Neutrophil (primary cell): ENCODE measurements around the gene MID1.

ENCODE experiments used
- H3K27ac ChIP-seq: fragments of 200-600 bp; sonication (generic); 2 replicates; pipeline ENCODE4 v1.5.1; 2016; ENCODE audit warnings: mild to moderate bottlenecking, moderate library complexity
- H3K27me3 ChIP-seq: fragments of 200-600 bp; sonication (generic); 2 replicates; pipeline ENCODE4 v1.6.0; 2016; ENCODE audit warnings: mild to moderate bottlenecking
- H3K36me3 ChIP-seq: fragments of 200-600 bp; sonication (generic); 2 replicates; pipeline ENCODE4 v1.5.1; 2017
- H3K4me1 ChIP-seq, 2 experiments: fragments of 200-600 bp in 1 of 2; sonication (generic) in 1 of 2; 1 replicate in 1 of 2; 2 replicates in 1 of 2; pipeline versions ENCODE4 v1.5.1 to v1.6.1; 2013 to 2016; ENCODE audit warnings: low read depth in 1 of 2, low read length in 1 of 2, mild to moderate bottlenecking in 1 of 2, moderate library complexity in 1 of 2; ENCODE audit not compliant: control insufficient read depth in 1 of 2, insufficient read depth in 1 of 2
- H3K4me3 ChIP-seq, 2 experiments: fragments of 200-600 bp in 1 of 2; sonication (generic) in 1 of 2; 1 replicate in 1 of 2; 2 replicates in 1 of 2; pipeline ENCODE4 v1.5.1; 2013 to 2016; ENCODE audit warnings: low read depth in 1 of 2, low read length in 1 of 2, mild to moderate bottlenecking in 1 of 2, moderate library complexity in 1 of 2
- H3K9me3 ChIP-seq: fragments of 200-600 bp; sonication (generic); 2 replicates; pipeline ENCODE4 v1.5.1; 2016
- CTCF ChIP-seq: fragments of 200-600 bp; sonication (generic); IDR thresholded peaks from 2 replicates; pipeline ENCODE4 v1.5.1; 2016; ENCODE audit warnings: antibody characterized with exemption

Gene MID1

DNA sequence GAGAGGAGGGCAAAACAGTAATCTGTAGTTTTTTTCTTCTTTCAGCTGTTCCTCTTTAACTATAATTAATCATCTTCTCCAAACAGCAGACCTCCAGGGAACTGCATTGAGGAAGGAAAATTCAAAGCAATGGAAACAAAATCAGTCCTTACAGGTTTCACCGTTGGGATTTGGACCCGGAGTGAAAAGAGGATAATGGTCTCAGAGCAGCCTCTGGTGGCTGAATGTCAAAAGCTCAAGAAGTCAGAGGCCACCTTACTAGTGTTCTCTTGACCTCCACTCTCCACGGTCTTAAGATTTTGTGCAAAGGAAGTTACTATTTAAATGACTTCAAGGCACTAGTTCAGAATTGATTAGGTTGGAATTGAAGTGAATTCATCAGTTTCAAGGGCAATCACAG, 16.0 kb upstream of the MID1 start:
- Histone ChIP-seq H3K27me3 (no peaks in the 10 kb centered on the region), H3K27ac (no peak overlapping the region), H3K9me3 (no peaks in the 10 kb centered on the region), H3K36me3 (no peaks in the 10 kb centered on the region), H3K4me3 (no peak overlapping the region), H3K4me1 (no peaks in the 10 kb centered on the region)
- no peak for TF ChIP-seq CTCF

GRCh38 chrX:10634392-10635161, 14.2 kb upstream of the MID1 start:
- H3K27me3 ChIP-seq: no peaks in the 10 kb centered on the region
- H3K4me3 ChIP-seq: no peak overlapping the region
- TF ChIP-seq CTCF: no peak
- H3K4me1 ChIP-seq: no peaks in the 10 kb centered on the region
- H3K9me3 ChIP-seq: no peaks in the 10 kb centered on the region
- H3K27ac ChIP-seq: no peak overlapping the region
- H3K36me3 ChIP-seq: no peaks in the 10 kb centered on the region

DNA sequence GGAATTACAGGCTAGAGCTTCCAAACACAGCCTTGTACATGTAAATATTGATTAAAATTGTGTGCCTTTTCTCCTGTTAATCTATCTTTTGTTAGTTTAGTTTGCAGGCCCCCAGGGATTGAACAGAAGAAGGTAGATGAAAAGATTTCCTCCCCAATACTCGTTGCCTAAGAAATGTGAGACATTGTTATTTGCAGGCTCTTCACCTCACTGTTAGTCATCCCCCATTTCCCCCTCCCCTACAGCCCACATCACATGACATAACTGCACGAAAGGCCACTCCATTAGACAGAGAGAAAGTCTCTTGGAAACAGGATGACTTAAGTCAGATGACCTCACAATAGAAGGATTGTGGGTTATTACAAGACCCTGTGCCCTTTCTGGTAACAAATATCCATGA, 13.3 kb upstream of the MID1 start:
- no peaks in the 10 kb centered on the region for H3K27me3 ChIP-seq
- H3K4me1 ChIP-seq: no peaks in the 10 kb centered on the region
- H3K9me3 ChIP-seq: no peaks in the 10 kb centered on the region
- no peak for TF ChIP-seq CTCF
- H3K4me3 ChIP-seq: no peak overlapping the region
- H3K27ac ChIP-seq: no peak overlapping the region
- no peaks in the 10 kb centered on the region for H3K36me3 ChIP-seq

DNA sequence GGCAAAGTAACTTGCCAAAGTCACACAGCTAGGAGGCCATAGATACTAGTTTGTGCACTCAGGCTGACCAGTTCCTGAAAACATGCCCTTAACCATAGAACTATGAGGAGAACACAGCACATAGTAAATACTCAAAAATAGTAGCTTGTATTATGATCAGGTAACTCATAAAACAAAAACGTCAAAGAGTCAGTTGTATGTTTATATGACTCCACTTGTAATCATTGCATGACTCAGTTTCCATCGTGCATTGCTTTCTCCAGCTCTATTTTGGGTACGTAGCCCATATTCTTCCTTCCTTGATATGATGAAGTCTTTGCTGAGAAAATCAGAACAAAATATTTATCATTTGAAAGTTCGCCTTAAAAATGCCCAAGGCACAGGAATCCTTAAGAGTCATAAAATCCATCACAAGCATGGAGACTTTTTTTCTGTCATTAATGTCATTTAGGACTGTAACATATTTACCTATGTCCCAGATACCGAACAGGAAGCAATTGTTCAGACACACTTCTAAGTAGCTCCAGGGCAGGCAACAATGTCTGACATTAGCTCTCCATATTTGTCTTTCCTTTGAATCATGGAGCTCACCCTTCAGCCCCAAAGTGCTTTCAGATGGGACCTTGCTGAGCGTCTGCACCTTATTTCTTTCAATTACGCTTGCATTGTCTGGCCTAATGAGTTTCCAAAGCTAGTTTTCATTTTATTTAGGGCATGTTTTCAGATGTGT, 11.2 kb upstream of the MID1 start:
- TF ChIP-seq CTCF: no peak
- Histone ChIP-seq H3K27ac (no peak overlapping the region), H3K4me3 (no peak overlapping the region), H3K27me3 (no peaks in the 10 kb centered on the region), H3K36me3 (no peaks in the 10 kb centered on the region), H3K9me3 (no peaks in the 10 kb centered on the region), H3K4me1 (no peaks in the 10 kb centered on the region)

- no peak for TF ChIP-seq CTCF
- H3K27me3 ChIP-seq: no peaks in the 10 kb centered on the region
- no peaks in the 10 kb centered on the region for H3K9me3 ChIP-seq
- H3K4me3 ChIP-seq: no peak overlapping the region
- no peaks in the 10 kb centered on the region for H3K4me1 ChIP-seq
- H3K27ac ChIP-seq: no peak overlapping the region
- no peaks in the 10 kb centered on the region for H3K36me3 ChIP-seq
These were observed 9.9 kb upstream of the MID1 start for GRCh38 chrX:10630320-10630719.
